Smooth muscle cell (in vitro differentiated cells): ENCODE measurements around the gene KLHL7. TPM values are rescaled to one million over a fixed set of nuclear protein-coding genes. Genes with fewer than 3 reads are reported as not detected.

Experiments used
- DNase-seq: peaks from one replicate; lab custom pipeline; 2025; ENCODE audit not compliant: unreplicated experiment; lab: John Stamatoyannopoulos, UW
- H2AFZ ChIP-seq: fragments of 200-600 bp; sonication (generic); 2 replicates; pipeline ENCODE4 v1.6.0; 2016; ENCODE audit warnings: antibody characterized with exemption, low read depth, mild to moderate bottlenecking
- H3F3A ChIP-seq: fragments of 200-600 bp; sonication (generic); 2 replicates; pipeline ENCODE4 v1.6.0; 2017; ENCODE audit warnings: antibody characterized with exemption, low read depth
- H3K27ac ChIP-seq: fragments of 200-600 bp; sonication (generic); 2 replicates; pipeline ENCODE4 v1.5.1; 2016; ENCODE audit warnings: low read depth, mild to moderate bottlenecking
- H3K27me3 ChIP-seq: fragments of 200-600 bp; sonication (generic); 2 replicates; pipeline ENCODE4 v1.6.1; 2016; ENCODE audit warnings: low read depth, mild to moderate bottlenecking
- H3K36me3 ChIP-seq: fragments of 200-600 bp; sonication (generic); 2 replicates; pipeline ENCODE4 v1.5.1; 2016; ENCODE audit warnings: low read depth
- H3K4me1 ChIP-seq: fragments of 200-600 bp; sonication (generic); 2 replicates; pipeline ENCODE4 v1.5.1; 2016; ENCODE audit warnings: low read depth
- H3K4me2 ChIP-seq: fragments of 200-600 bp; sonication (generic); 2 replicates; pipeline ENCODE4 v1.6.0; 2016; ENCODE audit warnings: mild to moderate bottlenecking
- H3K4me3 ChIP-seq: fragments of 200-600 bp; sonication (generic); 2 replicates; pipeline ENCODE4 v1.5.1; 2016; ENCODE audit warnings: mild to moderate bottlenecking
- H3K79me2 ChIP-seq: fragments of 200-600 bp; sonication (generic); 2 replicates; pipeline ENCODE4 v1.6.0; 2016; ENCODE audit warnings: low read depth, mild to moderate bottlenecking
- H3K9ac ChIP-seq: fragments of 200-600 bp; sonication (generic); 2 replicates; pipeline ENCODE4 v1.6.0; 2016; ENCODE audit warnings: low read depth
- H3K9me3 ChIP-seq: fragments of 200-600 bp; sonication (generic); replicated peaks from 2 replicates; pipeline ENCODE4 v1.5.1; 2016; ENCODE audit warnings: low read depth
- H4K20me1 ChIP-seq: fragments of 200-600 bp; sonication (generic); 2 replicates; pipeline ENCODE4 v1.6.0; 2016; ENCODE audit warnings: low read depth
- WGBS: methylation state at CpG from one replicate; pipeline ENCODE4 v1.1.7; 2016; ENCODE audit warnings: low lambda C conversion rate; 5-methylcytosine and 5-hydroxymethylcytosine counted together
- polyA plus RNA-seq: library from polyadenylated mRNA; unstranded; fragments of >200 nt; fragmentation: Nextera tagmentation; extraction: Ambion mirVana; gene quantifications from 2 replicates; pipeline ENCODE4 v1.2.1, GENCODE V29; 2016
- total RNA-seq: library from RNA; depleted of rRNA; stranded (reverse); fragments of >200 nt; gene quantifications from 2 replicates; pipeline ENCODE4 v1.2.3, GENCODE V29; 2014
- TF ChIP-seq, protein P1 (sequence below): fragments of 200-600 bp; sonication (generic); IDR thresholded peaks from 2 replicates; pipeline ENCODE4 v1.5.1; 2017; ENCODE audit warnings: borderline replicate concordance, mild to moderate bottlenecking, antibody characterized with exemption; ENCODE audit not compliant: insufficient read depth, poor library complexity, severe bottlenecking

KLHL7 gene
- total and polyA plus RNA-seq, 2 experiments from 2014 or later = 40.1 to 56.4 TPM

DNA sequence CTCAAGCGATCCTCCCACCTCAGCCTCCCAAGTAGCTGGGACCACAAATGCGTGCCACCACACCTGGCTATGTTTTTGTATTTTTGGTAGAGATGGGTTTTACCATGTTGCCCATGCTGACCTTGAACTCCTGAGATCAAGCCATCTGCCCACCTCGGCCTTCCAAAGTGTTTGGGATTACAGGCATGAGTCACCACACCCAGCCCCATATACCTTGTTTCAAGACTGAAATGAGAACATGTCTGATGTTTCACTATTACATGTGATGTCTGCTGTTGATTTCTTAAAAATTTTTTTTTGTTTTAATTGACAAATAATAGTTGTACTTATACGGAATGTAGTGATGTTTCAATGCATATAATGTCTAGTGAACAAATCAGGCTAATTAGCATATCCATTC lies 14.5 kb downstream of the KLHL7 start:
- Histone ChIP-seq H4K20me1 (peaks cover 80% of the 10 kb centered on the region), H3K4me3 (no peak overlapping the region), H3K79me2 (peaks cover 30% of the 10 kb centered on the region), H2AFZ (no peak overlapping the region), H3K9me3 (no peaks in the 10 kb centered on the region), H3K36me3 (no peaks in the 10 kb centered on the region), H3K27me3 (no peaks in the 10 kb centered on the region), H3K4me1 (peaks cover 13% of the 10 kb centered on the region), H3K9ac (no peak overlapping the region), H3F3A (no peaks in the 10 kb centered on the region), H3K27ac (no peak overlapping the region), H3K4me2 (no peak overlapping the region)
- TF ChIP-seq, protein P1, sequence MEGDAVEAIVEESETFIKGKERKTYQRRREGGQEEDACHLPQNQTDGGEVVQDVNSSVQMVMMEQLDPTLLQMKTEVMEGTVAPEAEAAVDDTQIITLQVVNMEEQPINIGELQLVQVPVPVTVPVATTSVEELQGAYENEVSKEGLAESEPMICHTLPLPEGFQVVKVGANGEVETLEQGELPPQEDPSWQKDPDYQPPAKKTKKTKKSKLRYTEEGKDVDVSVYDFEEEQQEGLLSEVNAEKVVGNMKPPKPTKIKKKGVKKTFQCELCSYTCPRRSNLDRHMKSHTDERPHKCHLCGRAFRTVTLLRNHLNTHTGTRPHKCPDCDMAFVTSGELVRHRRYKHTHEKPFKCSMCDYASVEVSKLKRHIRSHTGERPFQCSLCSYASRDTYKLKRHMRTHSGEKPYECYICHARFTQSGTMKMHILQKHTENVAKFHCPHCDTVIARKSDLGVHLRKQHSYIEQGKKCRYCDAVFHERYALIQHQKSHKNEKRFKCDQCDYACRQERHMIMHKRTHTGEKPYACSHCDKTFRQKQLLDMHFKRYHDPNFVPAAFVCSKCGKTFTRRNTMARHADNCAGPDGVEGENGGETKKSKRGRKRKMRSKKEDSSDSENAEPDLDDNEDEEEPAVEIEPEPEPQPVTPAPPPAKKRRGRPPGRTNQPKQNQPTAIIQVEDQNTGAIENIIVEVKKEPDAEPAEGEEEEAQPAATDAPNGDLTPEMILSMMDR = no peak
- 89% methylated on average over 4 of the region's 4 CpGs for WGBS
- no peak for DNase-seq

DNA sequence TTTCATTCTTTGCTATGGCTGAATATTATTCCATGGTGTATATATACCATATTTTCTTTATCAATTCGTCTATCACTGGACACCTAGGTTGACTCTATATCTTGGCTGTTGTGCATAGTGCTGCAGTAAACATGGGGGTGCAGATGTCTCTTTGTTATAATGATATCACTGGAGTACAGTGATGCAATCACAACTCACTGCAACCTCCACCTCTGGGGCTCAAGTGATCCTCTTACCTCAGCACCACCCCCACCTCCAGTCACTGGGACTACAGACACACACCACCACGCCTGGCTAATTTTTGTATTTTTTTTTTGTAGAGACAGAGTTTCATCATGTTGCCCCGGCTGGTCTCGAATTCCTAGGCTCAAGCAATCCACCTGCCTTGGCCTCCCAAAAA lies 15.6 kb downstream of the KLHL7 start:
- peaks cover 6% of the 10 kb centered on the region for H3K4me1 ChIP-seq
- no peak for DNase-seq
- TF ChIP-seq, protein P1 = no peak
- peaks cover 70% of the 10 kb centered on the region for H4K20me1 ChIP-seq
- no peaks in the 10 kb centered on the region for H3K9me3 ChIP-seq
- no peak overlapping the region for H3K4me3 ChIP-seq
- H3K79me2 ChIP-seq = peaks cover 30% of the 10 kb centered on the region
- no peak overlapping the region for H3K4me2 ChIP-seq
- no peak overlapping the region for H3K27ac ChIP-seq
- no peaks in the 10 kb centered on the region for H3F3A ChIP-seq
- no peak overlapping the region for H3K9ac ChIP-seq
- 98% methylated on average over 4 of the region's 4 CpGs for WGBS
- no peaks in the 10 kb centered on the region for H3K36me3 ChIP-seq
- no peak overlapping the region for H2AFZ ChIP-seq
- no peaks in the 10 kb centered on the region for H3K27me3 ChIP-seq

DNA sequence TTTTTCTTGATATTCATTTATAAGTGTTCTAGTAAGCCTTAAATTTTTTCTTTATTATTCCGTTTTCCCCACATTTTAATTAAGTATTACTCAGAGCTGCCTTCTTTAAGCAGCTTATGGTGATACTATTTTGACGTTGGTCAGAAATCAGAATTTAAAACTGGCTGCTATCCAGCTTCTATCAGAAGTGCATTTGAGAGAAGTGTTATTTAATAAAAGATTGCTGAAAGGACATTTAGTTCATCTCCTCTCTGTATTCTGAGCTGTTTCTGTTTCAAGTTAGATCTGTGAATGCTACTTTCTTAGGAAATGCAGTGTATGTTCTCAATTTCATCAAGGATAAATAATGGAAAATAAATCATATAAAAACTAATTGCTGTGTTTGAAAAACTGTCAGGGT lies 17.4 kb downstream of the KLHL7 start:
- TF ChIP-seq, protein P1 = no peak
- Histone ChIP-seq H3K79me2 (peaks cover 21% of the 10 kb centered on the region), H3K36me3 (no peaks in the 10 kb centered on the region), H3K4me2 (no peak overlapping the region), H4K20me1 (peaks cover 54% of the 10 kb centered on the region), H3K27ac (no peak overlapping the region), H3K9me3 (no peaks in the 10 kb centered on the region), H3K4me1 (no peaks in the 10 kb centered on the region), H3F3A (no peaks in the 10 kb centered on the region), H3K4me3 (no peak overlapping the region), H3K27me3 (no peaks in the 10 kb centered on the region), H2AFZ (no peak overlapping the region), H3K9ac (no peak overlapping the region)
- DNase-seq = no peak
- 94% methylated on average over 2 of the region's 2 CpGs for WGBS

DNA sequence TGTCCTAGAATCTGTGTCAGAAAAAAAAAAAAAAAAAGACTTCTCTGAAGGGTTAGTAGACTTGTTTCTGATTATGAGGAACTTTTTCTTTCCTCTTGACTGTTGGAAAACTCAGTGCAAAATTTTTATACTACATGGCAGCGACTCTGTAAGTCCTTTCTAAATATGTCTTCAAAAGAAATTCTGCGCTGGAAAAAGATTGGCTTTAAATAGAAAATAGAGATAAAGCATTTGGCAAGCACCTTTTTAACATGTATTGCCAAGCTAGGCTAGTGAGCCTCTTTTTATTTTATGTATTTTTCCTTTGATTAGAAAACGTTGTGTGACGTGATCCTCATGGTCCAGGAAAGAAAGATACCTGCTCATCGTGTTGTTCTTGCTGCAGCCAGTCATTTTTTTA lies 17.9 kb downstream of the KLHL7 start:
- Histone ChIP-seq H2AFZ (no peak overlapping the region), H3K36me3 (no peaks in the 10 kb centered on the region), H3K9ac (no peak overlapping the region), H3F3A (no peaks in the 10 kb centered on the region), H3K4me1 (no peaks in the 10 kb centered on the region), H3K4me2 (no peak overlapping the region), H4K20me1 (peaks cover 49% of the 10 kb centered on the region), H3K27ac (no peak overlapping the region), H3K27me3 (no peaks in the 10 kb centered on the region), H3K79me2 (peaks cover 21% of the 10 kb centered on the region), H3K4me3 (no peak overlapping the region), H3K9me3 (no peaks in the 10 kb centered on the region)
- no peak for DNase-seq
- TF ChIP-seq, protein P1 = no peak
- WGBS = 77% methylated on average over 5 of the region's 5 CpGs
